ENCODE data around the gene MGAT4B. TPM values are rescaled to one million over a fixed set of nuclear protein-coding genes. Genes with fewer than 3 reads are reported as not detected.
"Not testable (repeated sequence)": the region's sequence is repeated elsewhere in the genome, so short reads cannot be mapped to it uniquely, and the experiment has no call there.

The MGAT4B gene
- total RNA-seq, 2 donors from 2014 or later, result 66.5 to 85.9 TPM

DNA sequence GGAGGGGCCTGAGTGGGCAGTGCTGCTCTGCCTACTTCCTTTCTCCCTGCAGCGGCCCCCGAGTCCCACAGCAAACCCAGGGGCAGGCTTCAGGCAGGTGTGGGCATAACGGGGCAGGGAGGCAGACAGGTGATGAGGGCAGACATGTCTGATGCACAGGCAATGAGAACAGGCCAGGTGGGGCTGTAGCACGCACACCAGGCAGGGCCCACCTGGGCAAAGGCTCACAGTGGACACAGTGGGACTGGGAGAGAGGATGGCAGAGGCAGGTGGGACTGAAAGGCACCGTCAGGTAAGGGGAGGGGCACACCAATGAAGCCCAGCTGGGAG, 7.1 kb downstream of the MGAT4B start:
- no peak for DNase-seq
- ATAC-seq, result no peak
- intact Hi-C loops (cut with DNase I), result loop anchor here in 1 of 2 donors (5.0 kb wide), 1 partner anchor 122 kb away; no protein-coding TSS in a partner anchor

DNA sequence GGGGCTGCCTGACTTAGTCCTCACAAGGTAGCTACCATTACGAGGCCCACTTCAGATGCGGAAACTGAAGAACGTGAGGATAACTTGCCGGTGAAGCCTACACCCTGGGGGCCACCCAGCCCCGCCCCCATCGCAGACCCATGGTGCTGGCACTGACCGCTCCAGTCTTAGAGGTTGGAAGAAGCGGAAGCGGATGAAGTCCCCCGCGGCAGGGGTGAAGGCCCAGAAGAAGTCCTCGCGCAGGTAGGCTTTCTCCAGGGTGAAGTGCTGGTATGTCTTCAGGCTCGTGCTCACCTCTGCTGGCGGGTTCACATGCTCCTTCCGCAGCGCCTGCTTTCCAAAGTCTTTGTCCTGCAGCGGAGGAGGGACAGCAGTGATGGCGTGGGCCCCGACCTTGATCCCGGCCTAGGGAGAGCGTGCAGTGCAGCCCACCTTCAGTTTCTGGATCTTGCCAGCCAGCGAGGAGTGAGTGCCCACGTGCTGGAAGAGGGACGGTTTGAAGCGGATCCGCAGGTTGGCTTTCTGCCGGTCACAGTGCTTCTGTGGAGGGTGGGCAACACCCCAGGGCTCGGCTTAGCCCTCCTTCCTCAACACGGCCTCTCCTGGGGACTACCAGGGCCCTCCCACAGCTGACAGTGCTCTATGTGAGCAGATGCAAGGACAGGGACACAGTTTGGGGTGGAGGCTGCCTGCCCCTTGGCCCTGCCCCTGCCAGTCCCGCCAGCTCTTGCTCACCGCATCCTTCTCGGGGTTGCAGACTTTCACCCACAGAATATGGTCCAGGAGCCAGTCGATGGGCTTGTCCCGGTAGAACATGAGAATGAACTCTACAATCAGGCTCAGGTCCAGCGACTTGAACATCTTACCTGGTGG, 7.7 kb downstream of the MGAT4B start:
- intact Hi-C loops (cut with DNase I), result loop anchor here in 1 of 2 donors (5.0 kb wide), 1 partner anchor 122 kb away; no protein-coding TSS in a partner anchor
- ATAC-seq (no peak), DNase-seq (no peak)

DNA sequence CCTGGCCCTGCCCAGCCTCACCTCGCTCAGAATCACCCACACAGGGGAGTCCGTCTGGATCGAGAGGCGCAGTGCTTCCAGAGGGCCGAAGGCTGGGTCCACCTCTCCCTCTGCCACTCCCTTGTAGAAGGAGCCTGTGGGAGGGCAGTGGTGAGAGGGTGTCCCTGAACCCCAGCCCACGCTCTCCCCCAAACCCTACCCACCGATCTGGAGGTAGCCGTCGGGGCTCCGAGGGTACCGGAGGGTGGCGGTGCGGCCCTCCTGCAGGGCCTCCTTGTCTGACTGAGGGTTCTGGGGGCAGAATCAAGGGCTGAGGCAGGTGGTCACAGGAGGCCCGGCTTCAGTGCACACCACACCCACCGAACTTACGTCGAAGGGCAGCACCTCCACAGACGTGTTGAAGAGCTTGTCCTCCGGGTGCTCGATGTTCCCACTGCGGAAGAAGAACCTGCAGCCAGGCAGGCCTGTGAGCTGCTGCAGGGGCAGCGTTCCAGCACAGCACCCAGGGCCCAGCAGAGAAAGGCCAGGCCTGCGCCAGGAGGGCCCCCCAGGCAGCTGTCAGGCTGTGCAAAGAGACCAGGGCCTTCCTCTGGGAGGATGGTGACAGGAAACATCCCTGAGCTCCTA, 8.4 kb downstream of the MGAT4B start:
- intact Hi-C loops (cut with DNase I), result loop anchor here in 1 of 2 donors (5.0 kb wide), 1 partner anchor 121 kb away; no protein-coding TSS in a partner anchor
- DNase-seq (no peak), ATAC-seq (no peak)

DNA sequence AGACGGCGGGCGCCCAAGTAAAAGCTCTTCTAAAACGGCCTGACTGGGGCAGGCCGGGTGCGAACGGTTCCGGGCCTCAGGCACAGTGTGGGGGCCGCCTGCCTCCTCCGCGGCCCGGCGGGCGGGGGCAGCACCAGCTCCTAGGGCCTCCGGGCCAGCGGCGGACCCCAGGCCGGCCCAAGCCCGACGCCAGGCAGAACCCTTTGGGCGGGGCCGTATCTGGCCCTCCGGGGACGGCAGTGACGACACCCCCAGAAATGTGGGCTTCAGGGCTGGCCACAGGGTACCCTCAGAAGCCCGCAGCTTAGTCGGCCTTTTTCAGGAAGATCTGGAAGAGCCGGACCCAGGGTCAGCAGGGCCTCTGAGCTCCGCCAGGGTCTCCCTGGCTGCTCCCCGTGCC, 8.9 kb downstream of the MGAT4B start:
- DNase-seq, result no peak

DNA sequence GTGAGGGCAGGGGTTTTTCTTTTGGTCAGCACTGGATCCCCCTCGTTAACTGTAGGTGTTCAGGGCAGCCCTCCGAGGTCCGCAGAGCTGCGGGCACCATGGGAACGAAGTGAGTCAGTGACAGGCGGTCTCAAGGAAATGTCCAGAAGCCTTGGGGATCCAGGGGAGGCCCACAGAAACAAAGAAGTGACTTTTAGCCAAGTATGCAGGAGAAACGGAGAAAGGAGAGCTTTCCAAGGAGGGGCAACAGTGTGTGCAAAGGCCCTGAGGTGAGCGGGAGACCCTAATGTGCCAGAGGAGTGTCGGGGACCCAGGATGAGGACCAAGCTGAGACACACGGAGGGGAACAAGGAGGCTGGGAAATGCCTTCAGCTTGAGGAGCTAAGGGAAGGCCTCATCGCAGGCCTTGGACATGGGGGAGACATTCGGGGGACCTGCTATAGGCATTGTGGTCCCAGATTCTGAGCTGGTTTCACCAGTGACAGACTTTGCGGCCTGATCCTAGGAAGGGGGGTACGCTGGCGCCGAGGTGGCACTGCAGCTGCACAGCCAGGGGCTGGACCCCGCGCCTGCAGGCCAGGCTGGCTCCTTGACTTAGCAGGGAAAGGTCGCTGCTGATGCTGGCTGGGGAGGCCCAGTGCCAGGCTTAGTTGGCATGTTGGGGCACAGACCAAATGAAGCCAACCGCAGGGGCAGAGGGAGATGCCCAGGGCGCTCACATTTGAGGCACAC, 9.6 kb downstream of the MGAT4B start:
- intact Hi-C loops (cut with DNase I), result loop anchor here in 1 of 2 donors (2.0 to 5.0 kb wide), 2 partner anchors 34 to 120 kb away; no protein-coding TSS in a partner anchor
- ATAC-seq (no peak), DNase-seq (no peak)

More for the DNA sequence above, 8.9 kb downstream of the MGAT4B start:
- intact Hi-C loops (cut with DNase I), result loop anchor here in 1 of 2 donors (2.0 to 5.0 kb wide), 2 partner anchors 35 to 120 kb away; no protein-coding TSS in a partner anchor
- ATAC-seq, result no peak

GRCh38 chr5:179795863-179796833, 10.5 kb downstream of the MGAT4B start:
- intact Hi-C loops (cut with DNase I), result loop anchor here in 1 of 2 donors (2.0 to 5.0 kb wide), 2 partner anchors 33 to 119 kb away; no protein-coding TSS in a partner anchor
- peak; percentile 74 to 75 for ATAC-seq
- DNase-seq, result peak; percentile 87

GRCh38 chr5:179795049-179795862, 11.4 kb downstream of the MGAT4B start:
- ATAC-seq, result peak; percentile 0 to 1
- intact Hi-C loops (cut with DNase I), result loop anchor here in 1 of 2 donors (5.0 kb wide), 1 partner anchor 118 kb away; no protein-coding TSS in a partner anchor
- DNase-seq, result no peak

GRCh38 chr5:179794575-179794974, 12.1 kb downstream of the MGAT4B start:
- no peak for DNase-seq
- ATAC-seq, result no peak

DNA sequence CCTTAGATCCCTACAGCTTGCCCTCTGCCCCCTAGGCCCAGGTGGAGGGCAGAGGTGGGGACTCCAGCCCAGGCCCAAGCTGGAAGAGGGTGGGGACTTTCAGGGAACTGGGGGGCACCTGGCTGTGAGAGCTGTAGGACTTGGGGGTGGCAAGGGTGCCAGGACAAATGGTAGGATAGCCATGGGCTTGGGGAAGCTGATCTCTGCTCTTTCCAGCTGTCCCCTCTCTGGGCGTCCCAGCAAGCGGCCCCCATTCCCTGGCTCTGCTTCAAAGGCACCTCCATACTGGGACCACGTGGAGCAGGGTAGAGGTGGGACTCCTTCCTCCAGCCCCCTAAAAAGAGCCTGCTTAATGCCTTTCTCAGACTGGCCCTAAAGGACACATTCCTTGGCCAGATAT, 12.5 kb downstream of the MGAT4B start:
- ATAC-seq, result no peak
- DNase-seq, result no peak
- intact Hi-C loops (cut with DNase I), result no loop called here

More at GRCh38 chr5:179794575-179794974, 12.1 kb downstream of the MGAT4B start:
- intact Hi-C loops (cut with DNase I), result no loop called here

- intact Hi-C loops (cut with DNase I), result no loop called here
- ATAC-seq, result peak; percentile 72 to 74
- peak; percentile 93 for DNase-seq
Measured at GRCh38 chr5:179793468-179794139, 13.1 kb downstream of the MGAT4B start, which contains the start of gene LTC4S. LTC4S (plus strand) TSS chr5:179793986; CDS start chr5:179794081, 95 bp downstream.

GRCh38 chr5:179792612-179793467, 13.8 kb downstream of the MGAT4B start:
- DNase-seq (no peak), ATAC-seq (peak in 1 of 2 donors; percentile 2)
- intact Hi-C loops (cut with DNase I), result no loop called here

DNA sequence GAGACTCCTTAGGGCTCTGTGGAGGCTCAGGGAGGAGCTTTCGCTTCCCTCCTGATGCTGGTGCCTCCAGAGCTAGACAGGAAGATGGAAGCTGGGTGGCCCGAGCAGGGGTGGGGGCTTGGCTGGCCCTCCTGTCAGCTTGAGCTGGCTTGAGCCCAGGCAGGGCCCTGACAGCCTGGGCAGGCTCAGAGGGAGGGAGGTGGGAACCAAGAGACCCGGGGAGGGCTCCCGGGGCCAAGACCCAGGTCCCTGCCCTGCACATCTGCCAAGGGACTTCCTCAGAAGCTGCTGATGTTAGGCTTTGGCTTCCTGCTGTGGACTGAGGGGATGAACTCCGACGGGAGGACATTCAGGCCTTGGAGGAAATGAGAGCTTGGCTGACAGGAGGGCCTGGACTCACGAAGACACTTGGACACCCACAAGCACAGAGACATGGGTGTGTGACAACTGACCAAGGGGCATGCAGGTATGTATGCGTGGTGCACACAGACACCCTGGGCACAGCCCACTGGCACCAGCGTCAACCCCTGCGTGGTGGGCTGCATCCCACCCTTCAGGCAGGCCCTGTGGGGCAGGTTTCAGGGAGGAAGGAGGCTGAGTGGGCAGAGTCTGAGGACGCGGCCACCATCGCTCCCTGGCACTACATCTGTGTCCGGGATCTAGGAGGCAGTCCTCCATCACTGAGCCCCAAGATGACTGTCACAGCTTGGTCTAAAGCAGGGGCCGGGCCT, 14.6 kb downstream of the MGAT4B start:
- DNase-seq (peak; percentile 62), ATAC-seq (peak in 1 of 2 donors; percentile 2)
- intact Hi-C loops (cut with DNase I), result no loop called here

DNA sequence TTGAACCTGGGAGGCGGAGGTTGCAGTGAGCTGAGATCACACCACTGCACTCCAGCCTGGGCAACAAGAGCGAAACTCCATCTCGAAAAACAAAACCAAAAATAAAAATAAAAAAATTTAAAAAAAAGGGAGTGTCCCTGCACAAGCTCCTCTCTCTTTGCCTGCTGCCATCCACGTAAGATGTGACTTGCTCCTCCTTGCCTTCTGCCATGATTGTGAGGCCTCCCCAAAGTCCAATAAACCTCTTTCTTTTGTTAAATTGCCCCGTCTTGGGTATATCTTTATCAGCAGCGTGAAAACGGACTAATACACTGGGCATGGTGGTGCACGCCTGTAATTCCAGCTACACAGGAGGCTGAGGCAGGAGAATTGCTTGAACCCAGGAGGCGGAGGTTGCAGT, 17.4 kb downstream of the MGAT4B start:
- DNase-seq, result not testable (repeated sequence)

DNA sequence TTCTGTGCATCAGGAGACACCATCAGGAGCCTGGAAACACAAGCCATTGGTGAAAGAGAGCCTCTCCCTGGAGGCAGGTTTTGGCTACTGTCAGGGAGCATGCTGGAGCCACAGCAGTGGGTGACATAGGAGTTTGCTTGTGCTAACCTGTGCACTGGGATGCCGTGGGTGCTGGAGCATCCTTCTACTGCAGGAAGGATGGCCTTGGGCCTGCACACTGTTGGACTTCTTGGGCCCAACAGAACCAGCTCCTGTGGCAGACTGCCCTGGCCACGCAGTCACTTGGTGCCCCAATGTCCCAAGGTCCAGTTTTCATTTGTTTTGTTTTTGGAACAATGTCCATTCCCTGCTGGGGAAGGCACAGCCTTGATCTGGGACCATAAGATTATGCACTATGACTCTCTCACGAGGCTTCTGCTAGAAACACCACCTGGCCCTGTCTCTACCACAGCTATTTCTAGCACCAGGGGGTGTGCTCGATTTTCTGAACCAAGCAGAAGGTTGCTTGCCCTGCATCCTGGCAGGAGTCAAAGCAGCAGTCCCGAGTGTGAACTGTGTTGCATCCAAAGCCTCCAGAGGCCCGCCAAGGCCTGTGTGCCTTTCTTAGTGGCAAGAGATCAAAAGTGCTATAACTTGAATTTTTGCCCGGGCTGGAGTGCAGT, 18.3 kb downstream of the MGAT4B start:
- ATAC-seq (no peak), DNase-seq (no peak)
- intact Hi-C loops (cut with DNase I), result no loop called here

More for the DNA sequence above, 17.4 kb downstream of the MGAT4B start:
- intact Hi-C loops (cut with DNase I); ATAC-seq: not testable (repeated sequence)
